Mesodermal cell (in vitro differentiated cells): ENCODE results near the gene BZW1.

Experiments used
- H3K27ac ChIP-seq: 2 replicates; pipeline ENCODE4 v1.7.0; 2013; ENCODE audit warnings: mild to moderate bottlenecking, low read depth, low read length, moderate library complexity; ENCODE audit not compliant: severe bottlenecking
- H3K36me3 ChIP-seq: 2 replicates; pipeline ENCODE4 v1.7.1; 2013; ENCODE audit warnings: mild to moderate bottlenecking, low read length, moderate library complexity; ENCODE audit not compliant: control insufficient read depth, insufficient read depth
- H3K4me1 ChIP-seq: one replicate; pipeline ENCODE4 v1.7.1; 2013; ENCODE audit warnings: mild to moderate bottlenecking, low read length; ENCODE audit not compliant: insufficient read depth, control insufficient read depth, poor library complexity, severe bottlenecking
- H3K4me3 ChIP-seq: 2 replicates; pipeline ENCODE4 v1.7.0; 2013; ENCODE audit warnings: low read length, control low read depth, mild to moderate bottlenecking; ENCODE audit not compliant: insufficient read depth, poor library complexity, severe bottlenecking; ENCODE audit errors: extremely low read depth
- H3K9me3 ChIP-seq: 2 replicates; pipeline ENCODE4 v1.7.1; 2013; ENCODE audit warnings: mild to moderate bottlenecking, low read length, moderate library complexity; ENCODE audit not compliant: control insufficient read depth
- WGBS, 2 experiments: methylation state at CpG; one replicate each; pipeline ENCODE4 v1.1.5; 2013; ENCODE audit warnings: missing lambda C conversion rate in 2 of 2; ENCODE audit not compliant: insufficient coverage in 2 of 2; 5-methylcytosine and 5-hydroxymethylcytosine counted together

BZW1 gene

DNA sequence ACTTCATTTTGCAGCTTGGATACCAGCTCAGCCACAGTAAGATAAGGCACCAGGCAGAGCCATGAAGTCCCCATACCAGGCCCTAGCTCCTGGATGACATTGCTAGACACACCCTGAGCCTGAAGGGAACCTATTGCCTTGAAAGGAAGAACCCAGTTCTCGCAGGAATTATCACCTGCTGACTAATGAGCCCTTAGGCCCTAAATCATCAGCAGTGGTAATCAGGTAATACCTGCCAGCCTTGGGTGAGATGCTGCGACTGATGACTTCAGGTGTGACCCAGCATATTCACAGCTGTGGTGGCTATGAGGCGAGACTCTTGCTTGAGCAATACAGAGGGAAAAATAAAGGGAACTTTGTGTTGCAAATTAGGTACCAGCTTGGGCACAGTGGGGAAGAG is 27.8 kb downstream of the BZW1 start:
- H3K9me3 ChIP-seq = peaks cover 6% of the 10 kb centered on the region
- H3K27ac ChIP-seq = no peak overlapping the region
- WGBS, 2 experiments = 81 to 100% methylated on average over 2 to 3 of the region's 3 CpGs
- H3K36me3 ChIP-seq = no peaks in the 10 kb centered on the region
- no peaks in the 10 kb centered on the region for H3K4me1 ChIP-seq
- H3K4me3 ChIP-seq = no peak overlapping the region

DNA sequence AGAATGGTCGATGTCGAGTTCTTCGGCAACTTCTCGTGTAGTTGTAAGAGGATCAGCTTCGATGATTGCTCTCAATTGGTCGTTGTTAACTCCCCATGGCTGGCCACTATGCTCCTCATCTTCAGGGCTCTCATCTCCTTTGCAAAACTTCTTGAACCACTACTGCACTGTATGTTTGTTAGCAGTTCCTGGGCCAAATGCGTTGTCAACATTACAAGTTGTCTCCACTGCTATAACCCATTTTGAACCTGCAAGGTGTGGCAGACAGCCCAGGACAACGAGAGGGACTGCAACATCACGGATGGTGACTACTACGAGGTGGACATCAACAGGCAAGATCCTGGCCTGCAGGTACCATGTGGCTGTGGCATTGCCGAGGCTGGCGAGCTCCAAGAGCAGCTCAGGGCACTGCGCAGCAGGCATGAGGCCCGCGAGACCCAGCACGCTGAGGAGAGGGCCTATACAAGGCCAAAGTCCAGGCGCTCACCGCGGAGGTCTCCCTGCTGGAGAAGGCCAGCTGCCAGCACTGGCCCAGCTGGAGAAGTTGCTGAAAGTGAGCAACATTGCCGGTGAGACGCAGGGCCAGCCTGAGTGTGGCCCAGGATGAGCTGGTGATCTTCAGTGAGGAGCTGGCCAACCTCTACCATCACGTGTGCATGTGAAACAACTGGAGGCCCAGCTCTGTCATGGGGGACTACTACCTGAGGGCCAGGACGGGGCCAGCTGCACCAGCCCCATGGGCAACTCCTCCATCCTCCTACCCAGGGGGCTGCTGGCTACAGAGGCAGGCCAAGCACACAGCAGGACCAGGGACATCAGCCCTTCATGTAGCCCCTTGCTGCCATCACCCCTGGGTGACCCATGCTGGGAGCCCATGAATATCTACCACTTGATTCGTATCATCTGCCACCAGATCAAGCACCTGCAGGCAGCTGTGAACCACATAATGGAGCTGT is 32.6 kb downstream of the BZW1 start:
- 92 to 94% methylated on average over 21 to 24 of the region's 24 CpGs for WGBS, 2 experiments
- no peaks in the 10 kb centered on the region for H3K4me1 ChIP-seq
- H3K9me3 ChIP-seq = no peaks in the 10 kb centered on the region
- H3K27ac ChIP-seq = no peak overlapping the region
- H3K36me3 ChIP-seq = no peaks in the 10 kb centered on the region
- H3K4me3 ChIP-seq = no peak overlapping the region

DNA sequence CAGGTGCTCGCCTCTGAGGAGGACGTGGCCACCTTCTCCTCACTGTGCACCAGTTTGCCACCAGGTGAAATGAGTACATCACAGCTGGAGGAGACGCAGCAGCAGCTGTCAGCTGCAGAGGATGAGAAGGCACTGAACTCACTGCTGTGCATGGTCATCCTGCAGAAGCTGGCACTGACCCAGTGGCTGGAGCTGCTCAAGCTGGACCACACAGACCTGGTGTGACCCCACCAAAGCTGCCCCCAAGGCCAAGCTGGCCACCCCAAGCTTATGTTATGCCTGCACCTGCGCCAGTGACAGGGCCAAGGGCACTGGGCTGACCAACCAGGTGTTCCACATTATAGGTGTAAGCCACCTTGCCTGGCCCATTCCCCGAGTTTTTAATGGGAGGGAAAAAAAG is 33.5 kb downstream of the BZW1 start:
- WGBS, 2 experiments = 89 to 98% methylated on average over 4 to 5 of the region's 5 CpGs
- no peaks in the 10 kb centered on the region for H3K9me3 ChIP-seq
- H3K36me3 ChIP-seq = no peaks in the 10 kb centered on the region
- no peak overlapping the region for H3K27ac ChIP-seq
- no peak overlapping the region for H3K4me3 ChIP-seq
- H3K4me1 ChIP-seq = no peaks in the 10 kb centered on the region

DNA sequence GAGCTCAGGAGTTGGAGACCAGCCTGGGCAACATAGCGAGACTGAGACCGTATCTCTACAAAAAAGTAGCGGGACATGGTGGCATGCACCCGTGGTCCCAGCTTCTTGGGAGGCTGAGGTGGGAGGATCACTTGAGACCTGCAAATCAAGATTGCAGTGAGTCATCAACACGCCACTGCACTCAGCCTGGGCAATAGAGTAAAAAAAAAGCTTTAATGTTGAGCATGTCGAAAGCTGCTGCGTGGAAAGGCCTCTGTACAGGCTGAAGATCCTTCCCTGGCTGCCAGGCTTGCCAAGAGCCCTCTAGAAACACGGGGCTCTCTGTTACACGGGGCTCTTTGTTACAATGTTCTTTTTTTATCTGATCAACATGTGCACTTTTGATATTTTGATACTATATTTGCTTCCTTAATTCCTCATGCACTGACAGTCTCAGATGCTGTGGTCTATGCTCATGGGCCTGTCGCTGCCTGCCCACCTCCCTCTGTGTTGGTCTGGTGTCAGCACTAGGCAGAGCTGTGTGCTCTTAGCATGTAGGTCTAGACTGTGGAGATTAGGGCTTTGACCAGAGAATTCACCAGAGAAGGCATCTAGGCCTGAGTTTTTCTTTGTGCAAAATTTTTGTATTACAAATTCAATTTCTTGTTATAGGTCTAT is 34.1 kb downstream of the BZW1 start:
- WGBS, 2 experiments = 88 to 93% methylated on average over 7 to 8 of the region's 10 CpGs
- H3K4me3 ChIP-seq = no peak overlapping the region
- H3K27ac ChIP-seq = no peak overlapping the region
- no peaks in the 10 kb centered on the region for H3K9me3 ChIP-seq
- H3K36me3 ChIP-seq = no peaks in the 10 kb centered on the region
- no peaks in the 10 kb centered on the region for H3K4me1 ChIP-seq

DNA sequence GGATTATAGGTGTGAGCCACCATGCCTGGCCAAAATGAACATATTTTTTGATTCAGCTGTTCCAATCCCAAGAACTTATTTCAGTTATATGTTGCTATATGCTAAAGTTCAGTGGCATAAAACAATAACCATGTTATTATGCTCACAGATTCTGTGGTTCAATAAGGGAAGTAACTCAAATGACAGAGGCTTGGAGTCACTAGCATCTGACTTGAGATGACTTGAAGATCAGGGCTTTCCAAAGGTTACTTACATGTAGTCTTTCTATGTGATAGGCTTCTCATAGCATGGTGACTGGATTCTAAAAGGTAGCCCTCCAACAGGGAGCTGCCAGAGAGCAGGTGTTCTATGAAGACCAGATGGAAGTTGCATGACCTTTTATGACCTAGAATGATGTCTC is 35.6 kb downstream of the BZW1 start:
- H3K4me1 ChIP-seq = no peaks in the 10 kb centered on the region
- H3K36me3 ChIP-seq = peaks cover 14% of the 10 kb centered on the region
- no peak overlapping the region for H3K4me3 ChIP-seq
- no peaks in the 10 kb centered on the region for H3K9me3 ChIP-seq
- H3K27ac ChIP-seq = no peak overlapping the region

DNA sequence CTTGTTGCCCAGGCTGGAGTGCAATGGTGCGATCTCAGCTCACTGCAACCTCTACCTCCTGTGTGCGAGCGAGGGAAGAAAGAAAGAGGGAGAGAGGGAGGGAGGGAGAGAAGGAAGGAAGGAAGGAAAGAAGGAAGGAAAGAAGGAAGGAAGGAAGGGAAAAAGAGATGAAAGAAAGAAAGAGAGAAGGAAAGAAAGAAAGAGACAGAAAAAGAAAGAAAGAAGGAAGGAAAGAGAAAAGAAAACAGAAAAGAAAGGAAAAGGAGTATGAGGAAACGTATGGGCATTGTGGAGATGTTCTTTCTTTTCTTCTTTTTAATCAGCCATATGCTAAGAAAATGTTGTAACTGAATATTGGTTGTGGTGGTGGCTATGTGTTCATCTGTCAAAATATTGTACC is 36.2 kb downstream of the BZW1 start:
- no peaks in the 10 kb centered on the region for H3K4me1 ChIP-seq
- H3K9me3 ChIP-seq = no peaks in the 10 kb centered on the region
- 67 to 79% methylated on average over 1 to 3 of the region's 4 CpGs for WGBS, 2 experiments
- H3K4me3 ChIP-seq = no peak overlapping the region
- peaks cover 21% of the 10 kb centered on the region for H3K36me3 ChIP-seq
- no peak overlapping the region for H3K27ac ChIP-seq

DNA sequence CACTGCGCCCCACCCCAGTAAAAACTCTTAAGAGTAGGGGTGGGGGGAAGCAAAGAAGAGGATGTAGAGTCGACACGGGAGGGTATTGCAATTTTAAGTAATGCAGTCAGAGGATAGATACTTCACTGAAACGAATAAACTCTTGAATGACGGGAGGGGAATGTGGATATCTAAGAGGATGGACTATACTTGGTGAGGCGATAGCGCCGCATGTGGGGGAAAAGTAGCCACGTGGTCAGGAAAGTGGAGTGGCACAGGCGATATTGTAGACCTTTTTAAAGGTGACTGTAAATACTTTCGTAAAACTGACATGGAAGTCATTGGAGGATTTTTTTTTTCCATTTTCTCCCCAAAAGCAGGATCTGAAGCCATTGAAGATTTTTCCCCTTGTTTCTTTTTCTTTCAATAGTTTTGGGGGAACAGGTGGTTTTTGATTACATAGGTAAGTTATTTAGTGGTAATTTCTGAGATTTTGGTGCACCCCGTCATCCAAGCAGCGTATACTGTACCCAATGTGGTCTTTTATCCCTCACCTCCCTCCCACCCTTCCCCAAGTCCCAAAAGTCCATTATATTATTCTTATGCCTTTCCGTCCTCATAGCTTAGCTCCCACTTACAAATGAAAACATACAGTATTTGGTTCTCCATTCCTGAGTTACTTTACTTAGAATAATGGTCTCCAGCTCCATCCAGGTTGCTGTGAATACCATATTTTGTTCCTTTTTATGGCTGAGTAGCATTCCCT is 39.0 kb downstream of the BZW1 start:
- Histone ChIP-seq H3K9me3 (no peaks in the 10 kb centered on the region), H3K36me3 (peaks cover 47% of the 10 kb centered on the region), H3K4me3 (no peak overlapping the region), H3K4me1 (no peaks in the 10 kb centered on the region), H3K27ac (no peak overlapping the region)
- 95% methylated on average over 11 to 13 of the region's 14 CpGs for WGBS, 2 experiments

DNA sequence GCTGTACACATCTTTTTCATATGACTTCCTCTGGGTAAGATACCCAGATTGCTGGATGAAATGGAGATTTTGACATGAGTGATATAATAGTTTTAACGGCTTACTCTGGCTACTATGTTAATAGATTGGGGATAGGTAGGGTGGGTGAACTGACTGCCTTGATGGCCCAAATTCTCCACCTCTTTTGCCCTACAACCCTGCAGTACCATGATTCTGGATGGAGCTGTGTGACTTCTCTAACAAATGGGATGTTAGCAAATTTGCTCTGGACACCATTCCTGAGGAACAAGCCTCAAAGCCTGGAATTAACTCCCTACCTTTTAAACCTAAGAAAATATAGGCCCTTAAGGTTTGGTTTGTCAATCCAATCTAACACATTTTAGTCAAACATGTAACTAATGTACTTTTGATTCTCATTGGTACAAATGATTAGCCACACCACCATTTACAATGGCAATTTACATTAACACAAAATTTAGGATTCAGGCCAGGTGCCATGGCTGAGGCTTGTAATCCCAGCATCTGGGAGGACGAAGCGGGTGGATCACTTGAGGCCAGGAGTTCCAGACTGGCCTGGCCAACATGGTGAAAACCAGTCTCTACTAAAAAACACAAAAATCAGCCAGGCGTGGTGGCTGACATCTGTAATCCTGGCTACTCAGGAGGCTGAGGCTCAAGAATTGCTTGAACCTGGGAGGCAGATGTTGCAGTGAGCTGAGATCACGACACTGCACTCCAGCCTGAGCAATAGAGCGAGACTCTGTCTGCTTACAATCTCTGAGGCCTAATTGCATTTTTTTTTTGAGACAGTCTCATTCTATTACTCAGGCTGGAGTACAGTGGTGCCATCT is 39.9 kb downstream of the BZW1 start:
- H3K27ac ChIP-seq = no peak overlapping the region
- no peaks in the 10 kb centered on the region for H3K9me3 ChIP-seq
- H3K36me3 ChIP-seq = peaks cover 57% of the 10 kb centered on the region
- no peak overlapping the region for H3K4me3 ChIP-seq
- 93 to 98% methylated on average over 4 to 6 of the region's 6 CpGs for WGBS, 2 experiments
- H3K4me1 ChIP-seq = no peaks in the 10 kb centered on the region

DNA sequence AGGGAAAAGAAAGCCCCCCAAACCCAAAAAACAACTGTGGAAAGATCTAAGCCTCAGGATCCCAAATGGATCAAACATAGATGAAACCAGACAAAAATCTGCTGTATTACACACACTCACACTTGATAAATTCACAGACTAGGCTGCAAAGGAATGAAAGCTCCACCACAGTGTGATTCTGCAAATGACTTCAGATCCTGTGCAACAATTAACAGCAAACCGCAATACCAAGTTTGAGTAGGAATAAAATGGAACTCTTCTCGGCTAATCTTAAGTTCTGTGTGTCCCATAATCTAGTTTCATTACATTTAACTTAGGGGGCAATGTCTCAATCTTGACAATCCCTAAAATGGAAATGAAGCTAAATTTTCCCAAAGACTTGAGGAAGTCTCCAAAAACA is 40.9 kb downstream of the BZW1 start:
- Histone ChIP-seq H3K27ac (no peak overlapping the region), H3K9me3 (no peaks in the 10 kb centered on the region), H3K36me3 (peaks cover 67% of the 10 kb centered on the region), H3K4me1 (no peaks in the 10 kb centered on the region), H3K4me3 (no peak overlapping the region)
- no CpG with 5 or more reads among the region's 2 CpGs for WGBS, 2 experiments

DNA sequence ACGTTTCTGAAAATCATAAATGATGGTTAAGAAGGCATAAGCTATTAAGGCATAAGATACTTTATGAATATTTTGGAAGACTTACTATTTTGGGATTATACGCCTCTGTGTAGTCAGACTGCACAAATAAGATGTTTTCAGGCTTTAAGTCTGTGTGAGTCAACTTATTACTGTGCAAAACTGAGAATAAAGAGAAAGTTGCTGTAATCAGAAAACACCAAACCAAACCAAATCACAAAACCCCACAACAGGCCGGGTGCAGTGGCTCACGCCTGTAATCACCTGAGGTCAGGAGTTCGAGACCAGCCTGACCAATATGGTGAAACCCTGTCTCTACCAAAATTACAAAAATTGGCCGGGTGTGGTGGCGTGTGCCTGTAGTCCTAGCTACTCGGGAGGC is 45.1 kb downstream of the BZW1 start:
- no peaks in the 10 kb centered on the region for H3K9me3 ChIP-seq
- no peak overlapping the region for H3K27ac ChIP-seq
- H3K4me3 ChIP-seq = no peak overlapping the region
- no peaks in the 10 kb centered on the region for H3K4me1 ChIP-seq
- H3K36me3 ChIP-seq = peaks cover 97% of the 10 kb centered on the region
- WGBS, 2 experiments = 92 to 98% methylated on average over 5 to 6 of the region's 8 CpGs
